HCT116 (cell line): Measurements from ENCODE around the gene ACE. TPM values are rescaled to one million over a fixed set of nuclear protein-coding genes. Genes with fewer than 3 reads are reported as not detected.
A peak's percentile ranks its signal among the peaks of the same experiment; 100 is the strongest.

Experiments used
- ATAC-seq: fragments of 200-7000 bp; cut with Tn5 transposase; 2 replicates; pipeline ENCODE4 v1.9.1; 2020; ENCODE audit warnings: mild to moderate bottlenecking, moderate library complexity
- BruUV-seq: library from RNA; stranded (reverse); fragments of 400-500 nt; replicated peaks from 2 replicates; lab custom pipeline; 2021; lab: Mats Ljungman, UMichigan
- CTCF ChIA-PET: fragments of 300-600 bp; sonication (Branson Sonifier 250); formaldehyde crosslinking; loops from one replicate; lab custom pipeline; 2021; ENCODE audit warnings: antibody characterized with exemption; lab: Charles Lee
- POLR2A ChIA-PET: fragments of 300-600, 350-600 bp; sonication (Branson Sonifier 250); formaldehyde crosslinking; loops from one replicate; lab custom pipeline; 2021; ENCODE audit warnings: antibody characterized with exemption; lab: Charles Lee
- RAD21 ChIA-PET, 2 experiments: fragments of 300-600 bp; sonication (Branson Sonifier 250); formaldehyde crosslinking; loops; one replicate each; lab custom pipeline; 2023; ENCODE audit warnings: low total read pairs in 2 of 2; ENCODE audit not compliant: uncharacterized antibody in 2 of 2, unreplicated experiment in 2 of 2, low non-redundant PET in 1 of 2; lab: Charles Lee
- DNase-seq: peaks from one replicate; pipeline ENCODE4 v3.0.0-alpha.2; 2010; ENCODE audit warnings: low read depth, low spot score
- H2AFZ ChIP-seq: fragments of 200-600 bp; shearing (Covaris generic), sonication (generic); 2 replicates; pipeline ENCODE4 v1.6.1; 2017; ENCODE audit warnings: low read depth, mixed run types, mixed read lengths, antibody characterized with exemption, low read length; ENCODE audit not compliant: poor library complexity, severe bottlenecking
- H3K27ac ChIP-seq: 2 replicates; pipeline ENCODE4 v1.5.1; 2012; ENCODE audit warnings: low read depth, low read length
- H3K27me3 ChIP-seq: fragments of 200-600 bp; sonication (generic); 2 replicates; pipeline ENCODE4 v1.6.1; 2016; ENCODE audit warnings: mixed run types, low read length, mixed read lengths; ENCODE audit not compliant: insufficient read depth
- H3K36me3 ChIP-seq, 2 experiments: fragments of 200-500 bp in 1 of 2; fragments of 200-600 bp in 1 of 2; sonication (Bioruptor generic) in 1 of 2; sonication (generic) in 1 of 2; 2 replicates each; pipeline versions ENCODE4 v1.5.1 to v1.6.1; 2014 to 2016; ENCODE audit warnings: low read length in 2 of 2, inconsistent platforms in 1 of 2, mixed read lengths in 1 of 2, mixed run types in 1 of 2; ENCODE audit not compliant: insufficient read depth in 2 of 2, control insufficient read depth in 1 of 2
- H3K4me1 ChIP-seq, 2 experiments: fragments of 200-600 bp in 1 of 2; sonication (generic) in 1 of 2; 2 replicates each; pipeline versions ENCODE4 v1.5.1 to v1.6.1; 2012 to 2017; ENCODE audit warnings: low read length in 2 of 2, inconsistent platforms in 1 of 2, mild to moderate bottlenecking in 1 of 2, mixed read lengths in 1 of 2, mixed run types in 1 of 2, moderate library complexity in 1 of 2; ENCODE audit not compliant: insufficient read depth in 2 of 2, control insufficient read depth in 1 of 2
- H3K4me2 ChIP-seq: fragments of 200-600 bp; sonication (generic); 2 replicates; pipeline ENCODE4 v1.6.1; 2017; ENCODE audit warnings: mixed run types, low read length, mixed read lengths
- H3K4me3 ChIP-seq, 2 experiments: fragments of 200-600 bp in 1 of 2; sonication (generic) in 1 of 2; replicated peaks in 1 of 2; 2 replicates each; pipeline ENCODE4 v1.5.1; 2011 to 2016; ENCODE audit warnings: low read length in 2 of 2, control low read depth in 1 of 2, low read depth in 1 of 2, mild to moderate bottlenecking in 1 of 2, mixed read lengths in 1 of 2, mixed run types in 1 of 2
- H3K79me2 ChIP-seq: fragments of 200-600 bp; sonication (generic); 2 replicates; pipeline ENCODE4 v1.6.1; 2017; ENCODE audit warnings: mild to moderate bottlenecking, mixed run types, low read length, moderate library complexity, mixed read lengths; ENCODE audit not compliant: insufficient read depth
- H3K9ac ChIP-seq: fragments of 200-600 bp; sonication (generic); 2 replicates; pipeline ENCODE4 v1.6.1; 2016; ENCODE audit warnings: low read length, mixed read lengths
- H3K9me2 ChIP-seq: fragments of 200-600 bp; sonication (generic), shearing (Covaris generic); 2 replicates; pipeline ENCODE4 v1.6.1; 2017; ENCODE audit warnings: mixed run types, mild to moderate bottlenecking, moderate library complexity; ENCODE audit not compliant: insufficient read depth
- H3K9me3 ChIP-seq, 2 experiments: fragments of 200-500 bp in 1 of 2; fragments of 200-600 bp in 1 of 2; sonication (Bioruptor generic) in 1 of 2; sonication (generic) in 1 of 2; 2 replicates each; pipeline ENCODE4 v1.6.1; 2014 to 2017; ENCODE audit warnings: low read length in 2 of 2, mixed read lengths in 2 of 2, inconsistent platforms in 1 of 2, low read depth in 1 of 2, mild to moderate bottlenecking in 1 of 2, mixed run types in 1 of 2, moderate library complexity in 1 of 2; ENCODE audit not compliant: control insufficient read depth in 1 of 2, insufficient read depth in 1 of 2
- H4K20me1 ChIP-seq: fragments of 200-600 bp; sonication (generic), shearing (Covaris generic); 2 replicates; pipeline ENCODE4 v1.6.1; 2017; ENCODE audit warnings: mixed run types, mild to moderate bottlenecking, moderate library complexity; ENCODE audit not compliant: insufficient read depth
- ATF3 ChIP-seq: IDR thresholded peaks from 2 replicates; pipeline ENCODE4 v1.6.1; 2012
- CEBPB ChIP-seq: IDR thresholded peaks from 2 replicates; pipeline ENCODE4 v1.6.1; 2012; ENCODE audit warnings: low read depth
- CTCF ChIP-seq, 3 experiments: fragments of 200-600 bp in 1 of 3; sonication (generic) in 1 of 3; IDR thresholded peaks in 2 of 3; conservative IDR thresholded peaks in 1 of 3; 2 replicates each; pipeline ENCODE4 v1.5.1; 2012 to 2017; ENCODE audit warnings: low read depth in 2 of 3, low read length in 2 of 3, antibody characterized with exemption in 1 of 3, borderline replicate concordance in 1 of 3, control low read depth in 1 of 3, mild to moderate bottlenecking in 1 of 3, mixed read lengths in 1 of 3, mixed run types in 1 of 3, moderate library complexity in 1 of 3; ENCODE audit not compliant: insufficient read depth in 1 of 3
- EGR1 ChIP-seq: IDR thresholded peaks from 2 replicates; pipeline ENCODE4 v1.6.1; 2012; ENCODE audit warnings: low read depth
- EZH2 ChIP-seq: fragments of 200-600 bp; sonication (generic); IDR thresholded peaks from 2 replicates; pipeline ENCODE4 v1.6.1; 2017; ENCODE audit warnings: antibody characterized with exemption, mixed run types
- EZH2phosphoT487 ChIP-seq: fragments of 200-600 bp; IDR thresholded peaks from 2 replicates; pipeline ENCODE4 v1.6.1; 2018; ENCODE audit warnings: antibody characterized with exemption, borderline replicate concordance
- FOSL1 ChIP-seq: IDR thresholded peaks from 2 replicates; pipeline ENCODE4 v1.6.1; 2012; ENCODE audit warnings: low read depth
- JUND ChIP-seq: IDR thresholded peaks from 2 replicates; pipeline ENCODE4 v1.6.1; 2012
- MAX ChIP-seq: IDR thresholded peaks from 2 replicates; pipeline ENCODE4 v1.6.1; 2012
- POLR2AphosphoS5 ChIP-seq: IDR thresholded peaks from 2 replicates; pipeline ENCODE4 v1.6.1; 2011; ENCODE audit warnings: mild to moderate bottlenecking, low read depth, low read length, moderate library complexity
- RAD21 ChIP-seq: IDR thresholded peaks from 2 replicates; pipeline ENCODE4 v1.6.1; 2012; ENCODE audit warnings: low read depth, mild to moderate bottlenecking
- REST ChIP-seq: IDR thresholded peaks from 2 replicates; pipeline ENCODE4 v1.6.1; 2012; ENCODE audit warnings: low read depth
- SIN3A ChIP-seq: IDR thresholded peaks from 2 replicates; pipeline ENCODE4 v1.6.1; 2012; ENCODE audit warnings: low read depth
- SP1 ChIP-seq: IDR thresholded peaks from 2 replicates; pipeline ENCODE4 v1.6.1; 2012; ENCODE audit warnings: low read depth
- SRF ChIP-seq: IDR thresholded peaks from 2 replicates; pipeline ENCODE4 v1.6.1; 2012; ENCODE audit warnings: low read depth
- TCF7L2 ChIP-seq: IDR thresholded peaks from 2 replicates; pipeline ENCODE4 v1.7.0; 2011; ENCODE audit warnings: borderline replicate concordance, inconsistent platforms; ENCODE audit not compliant: insufficient read depth, insufficient read length; ENCODE audit errors: extremely low read depth
- YY1 ChIP-seq: IDR thresholded peaks from 2 replicates; pipeline ENCODE4 v1.6.1; 2011; ENCODE audit warnings: low read length, low read depth, moderate library complexity, mild to moderate bottlenecking; ENCODE audit not compliant: insufficient replicate concordance; ENCODE audit errors: extremely low read depth
- ZBTB33 ChIP-seq: IDR thresholded peaks from 2 replicates; pipeline ENCODE4 v1.6.1; 2011; ENCODE audit warnings: mild to moderate bottlenecking, low read length, moderate library complexity; ENCODE audit not compliant: insufficient replicate concordance; ENCODE audit errors: extremely low read depth
- ZFX ChIP-seq: fragments of 450-650 bp; IDR thresholded peaks from 2 replicates; pipeline ENCODE4 v1.6.1; 2017
- intact Hi-C: fragments of 100-400 bp; cut with micrococcal nuclease; formaldehyde crosslinking; loops from 2 replicates; pipeline ENCODE4 v1.10.0; 2022
- total RNA-seq: library from RNA; stranded (reverse); gene quantifications from one replicate; pipeline ENCODE4 v1.2.1, GENCODE V29; 2021; ENCODE audit not compliant: unreplicated experiment

The ACE gene
- total RNA-seq, 1 experiment from 2014 or later: 7.7 TPM

GRCh38 chr17:63529711-63530556 is 53.1 kb downstream of the ACE start:
- no peak overlapping the region for H3K4me2 ChIP-seq
- TF ChIP-seq ZFX (no peak), ATF3 (no peak), EZH2 (no peak), EGR1 (no peak), RAD21 (no peak), SIN3A (no peak), CTCF (IDR thresholded peaks at IDR 0.05 in 2 of 3, conservative IDR thresholded peaks at IDR 0.05 in 1 of 3; ENCODE audit: borderline replicate concordance in 1 of 3, insufficient read depth in 1 of 3, low read depth in 2 of 3, low read length in 2 of 3) (no peak), MAX (no peak), TCF7L2 (no peak), JUND (no peak), EZH2phosphoT487 (no peak), ZBTB33 (no peak), YY1 (no peak), SP1 (no peak), FOSL1 (no peak), CEBPB (no peak), REST (no peak), POLR2AphosphoS5 (no peak), SRF (no peak)
- RAD21 ChIA-PET: no interaction called here

More at GRCh38 chr17:63529711-63530556, 53.1 kb downstream of the ACE start:
- H3K9me3 ChIP-seq: no peaks in the 10 kb centered on the region
- POLR2A ChIA-PET: no interaction called here
- H3K9ac ChIP-seq: no peak overlapping the region
- ATAC-seq (peak; percentile 53), DNase-seq (no peak)
- no peak overlapping the region for H3K27ac ChIP-seq
- no peaks in the 10 kb centered on the region for H4K20me1 ChIP-seq
- BruUV-seq: no TSS peak
- H3K27me3 ChIP-seq: peaks cover 28% of the 10 kb centered on the region
- no peaks in the 10 kb centered on the region for H3K36me3 ChIP-seq
- H3K9me2 ChIP-seq: no peaks in the 10 kb centered on the region
- H3K79me2 ChIP-seq: no peaks in the 10 kb centered on the region
- CTCF ChIA-PET: interaction anchor here (1.0 kb wide), 1 partner anchor 104 kb away, joined by 3 read pairs; no protein-coding TSS in a partner anchor
- no peak overlapping the region for H2AFZ ChIP-seq
- intact Hi-C loops: no loop called here
- no peaks in the 10 kb centered on the region for H3K4me1 ChIP-seq
- H3K4me3 ChIP-seq: no peak overlapping the region
